ENCODE data around the gene ERFL.

The ERFL gene

GRCh38 chr19:41888926-41889325 lies 39.3 kb downstream of the ERFL start:
- no peak for TF ChIP-seq CTCF (IDR thresholded peaks at IDR 0.05; ENCODE audit: low read depth, low read length)
- no peak overlapping the region for H3K4me3 ChIP-seq (replicated peaks in 1 of 2; ENCODE audit: low read depth in 2 of 2, low read length in 2 of 2)
- DNase-seq (ENCODE audit: low read depth in 2 of 2) = no peak

- no peak overlapping the region for H3K4me3 ChIP-seq (replicated peaks in 1 of 2; ENCODE audit: low read depth in 2 of 2, low read length in 2 of 2)
- TF ChIP-seq CTCF (IDR thresholded peaks at IDR 0.05; ENCODE audit: low read depth, low read length) = peak; percentile 8
- peak in 1 of 2 donors; percentile 58 for DNase-seq (ENCODE audit: low read depth in 2 of 2)
Observed at GRCh38 chr19:41887711-41888382, 40.4 kb downstream of the ERFL start.

- no peak for TF ChIP-seq CTCF (IDR thresholded peaks at IDR 0.05; ENCODE audit: low read depth, low read length)
- DNase-seq (ENCODE audit: low read depth in 2 of 2) = no peak
- H3K4me3 ChIP-seq (replicated peaks in 1 of 2; ENCODE audit: low read depth in 2 of 2, low read length in 2 of 2) = no peak overlapping the region
Observed at GRCh38 chr19:41886761-41887710, 41.2 kb downstream of the ERFL start.

GRCh38 chr19:41883821-41884733 lies 44.2 kb downstream of the ERFL start:
- H3K4me3 ChIP-seq (replicated peaks in 1 of 2; ENCODE audit: low read depth in 2 of 2, low read length in 2 of 2) = peak overlapping the region; percentile 59 to 96
- DNase-seq (ENCODE audit: low read depth in 2 of 2) = peak; percentile 96 to 98
- peak; percentile 40 for TF ChIP-seq CTCF (IDR thresholded peaks at IDR 0.05; ENCODE audit: low read depth, low read length)

DNA sequence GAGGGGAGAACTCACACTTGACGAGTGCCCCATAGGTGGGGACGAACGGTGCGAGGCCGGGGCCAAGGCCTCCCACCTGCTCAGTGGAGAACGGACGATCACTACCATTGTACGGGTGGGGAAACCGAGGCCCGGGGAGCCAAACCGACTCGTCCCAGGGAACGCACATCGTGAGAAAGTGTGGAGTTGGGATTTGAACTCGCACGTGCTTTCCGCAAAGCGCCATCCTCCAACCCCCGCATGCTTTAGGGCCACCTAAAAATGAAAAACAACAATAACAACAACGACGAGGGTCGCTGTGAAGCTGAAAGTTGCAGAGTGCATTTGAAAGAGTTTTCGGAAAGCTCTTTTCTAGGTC lies 44.8 kb downstream of the ERFL start:
- peak overlapping the region; percentile 59 to 96 for H3K4me3 ChIP-seq (replicated peaks in 1 of 2; ENCODE audit: low read depth in 2 of 2, low read length in 2 of 2)
- DNase-seq (ENCODE audit: low read depth in 2 of 2) = no peak
- TF ChIP-seq CTCF (IDR thresholded peaks at IDR 0.05; ENCODE audit: low read depth, low read length) = no peak
